CD14-positive monocyte (primary cell): ENCODE results near the gene CSRNP2. TPM values are rescaled to one million over a fixed set of nuclear protein-coding genes. Genes with fewer than 3 reads are reported as not detected.

Experiments used
- DNase-seq, 3 donors: peaks; one replicate each; pipeline ENCODE4 v3.0.0-alpha.2; 2011 to 2022
- H2AFZ ChIP-seq: 2 replicates; pipeline ENCODE4 v1.6.0; 2012; ENCODE audit warnings: mild to moderate bottlenecking, low read depth, low read length, inconsistent platforms; ENCODE audit not compliant: insufficient read depth, poor library complexity, severe bottlenecking
- H3K27ac ChIP-seq, 2 donors: 1 replicate in 1 of 2; 2 replicates in 1 of 2; pipeline ENCODE4 v1.5.1; 2012 to 2013; ENCODE audit warnings: low read length in 2 of 2, control low read depth in 1 of 2, inconsistent platforms in 1 of 2, low read depth in 1 of 2, mild to moderate bottlenecking in 1 of 2
- H3K27me3 ChIP-seq, 2 donors: one replicate each; pipeline versions ENCODE4 v1.6.0 to v1.6.1; 2011 to 2013; ENCODE audit warnings: low read length in 2 of 2; ENCODE audit not compliant: control insufficient read depth in 2 of 2, insufficient read depth in 2 of 2
- H3K36me3 ChIP-seq, 2 donors: replicated peaks in 1 of 2; 1 replicate in 1 of 2; 2 replicates in 1 of 2; pipeline versions ENCODE4 v1.5.1 to v1.6.1; 2012 to 2013; ENCODE audit warnings: low read length in 2 of 2, control low read depth in 1 of 2, inconsistent platforms in 1 of 2, mild to moderate bottlenecking in 1 of 2; ENCODE audit not compliant: insufficient read depth in 2 of 2, control insufficient read depth in 1 of 2
- H3K4me1 ChIP-seq, 2 donors: 1 replicate in 1 of 2; 2 replicates in 1 of 2; pipeline versions ENCODE4 v1.5.1 to v1.6.1; 2012 to 2013; ENCODE audit warnings: low read length in 2 of 2, control low read depth in 1 of 2, inconsistent platforms in 1 of 2, mild to moderate bottlenecking in 1 of 2, moderate library complexity in 1 of 2; ENCODE audit not compliant: insufficient read depth in 2 of 2, control insufficient read depth in 1 of 2
- H3K4me2 ChIP-seq: replicated peaks from 2 replicates; pipeline ENCODE3; 2012; ENCODE audit warnings: low read length, moderate library complexity, mild to moderate bottlenecking; ENCODE audit not compliant: poor library complexity, severe bottlenecking; ENCODE audit errors: extremely low read depth
- H3K4me3 ChIP-seq, 3 experiments: fragments of 200-600 bp in 1 of 3; sonication (generic) in 1 of 3; replicated peaks in 1 of 3; 1 replicate in 2 of 3; 2 replicates in 1 of 3; pipeline ENCODE4 v1.5.1; 2011 to 2013; ENCODE audit warnings: low read length in 3 of 3, mild to moderate bottlenecking in 3 of 3, control low read depth in 2 of 3, low read depth in 2 of 3, inconsistent platforms in 1 of 3, moderate library complexity in 1 of 3
- H3K79me2 ChIP-seq: 2 replicates; pipeline ENCODE4 v1.6.0; 2012; ENCODE audit warnings: mild to moderate bottlenecking, control low read depth, inconsistent platforms, low read length, moderate library complexity; ENCODE audit not compliant: insufficient read depth
- H3K9ac ChIP-seq: 2 replicates; pipeline ENCODE4 v1.6.0; 2017; ENCODE audit warnings: low read length, mild to moderate bottlenecking; ENCODE audit not compliant: insufficient read depth, poor library complexity, severe bottlenecking
- H3K9me3 ChIP-seq, 2 donors: replicated peaks in 1 of 2; 1 replicate in 1 of 2; 2 replicates in 1 of 2; pipeline versions ENCODE4 v1.5.1 to v1.6.1; 2012 to 2013; ENCODE audit warnings: low read length in 2 of 2, control low read depth in 1 of 2; ENCODE audit not compliant: control insufficient read depth in 1 of 2, insufficient read depth in 1 of 2
- H4K20me1 ChIP-seq: 2 replicates; pipeline ENCODE4 v1.6.0; 2012; ENCODE audit warnings: mild to moderate bottlenecking, low read length, control low read depth, moderate library complexity; ENCODE audit not compliant: insufficient read depth
- H3K27ac Mint-ChIP-seq, 7 donors: one replicate each; pipeline ENCODE4 v1.8.0; 2020; ENCODE audit warnings: mild to moderate bottlenecking in 7 of 7, mixed read lengths in 7 of 7, moderate library complexity in 6 of 7, inconsistent platforms in 2 of 7
- H3K27me3 Mint-ChIP-seq, 3 donors: one replicate each; pipeline ENCODE4 v1.8.0; 2021 to 2022; ENCODE audit warnings: low read depth in 3 of 3, mild to moderate bottlenecking in 3 of 3, mixed read lengths in 3 of 3, moderate library complexity in 3 of 3, inconsistent platforms in 1 of 3
- H3K36me3 Mint-ChIP-seq, 2 donors: one replicate each; pipeline ENCODE4 v1.8.0; 2020; ENCODE audit warnings: mixed read lengths in 2 of 2, inconsistent platforms in 1 of 2, mild to moderate bottlenecking in 1 of 2
- H3K4me1 Mint-ChIP-seq: one replicate; pipeline ENCODE4 v1.8.0; 2020; ENCODE audit warnings: mild to moderate bottlenecking, mixed read lengths
- H3K4me3 Mint-ChIP-seq, 2 donors: one replicate each; pipeline ENCODE4 v1.8.0; 2020; ENCODE audit warnings: mild to moderate bottlenecking in 2 of 2, mixed read lengths in 2 of 2, moderate library complexity in 1 of 2
- H3K9me3 Mint-ChIP-seq, 7 donors: one replicate each; pipeline ENCODE4 v1.8.0; 2020 to 2022; ENCODE audit warnings: mixed read lengths in 7 of 7, mild to moderate bottlenecking in 6 of 7, moderate library complexity in 6 of 7, inconsistent platforms in 2 of 7
- CTCF ChIP-seq: fragments of 200-600 bp; IDR thresholded peaks from one replicate; pipeline ENCODE4 v1.8.0; 2022; ENCODE audit warnings: antibody characterized with exemption, mild to moderate bottlenecking
- WGBS: methylation state at CpG from one replicate; pipeline ENCODE4 v1.1.5; 2013; ENCODE audit warnings: missing lambda C conversion rate; ENCODE audit not compliant: insufficient coverage; 5-methylcytosine and 5-hydroxymethylcytosine counted together
- intact Hi-C, 2 donors: fragments of 100-400 bp; cut with micrococcal nuclease; formaldehyde crosslinking; loops; one replicate each; pipeline versions ENCODE4 v1.15.0 to v1.15.1; 2023
- polyA minus RNA-seq: library from RNA; depleted of rRNA, polyadenylated mRNA; stranded (reverse); fragments of >200 nt; gene quantifications from 2 replicates; pipeline ENCODE4 v1.2.3, GENCODE V29; 2012
- polyA plus RNA-seq, 3 donors: library from polyadenylated mRNA; depleted of rRNA in 1 of 3; unstranded in 2 of 3; stranded (reverse) in 1 of 3; fragments of 300-500 nt in 2 of 3; fragments of >200 nt in 1 of 3; fragmentation: Illumina TruSeq in 2 of 3; gene quantifications; 1 replicate in 2 of 3; 2 replicates in 1 of 3; pipeline ENCODE4 v1.2.3, GENCODE V29; 2012 to 2021
- total RNA-seq, 12 experiments: library from RNA in 1 of 12; stranded (reverse) in 1 of 12; fragments of 120-200 nt in 1 of 12; gene quantifications; one replicate each; pipeline ENCODE4 v1.2.4 and lab custom pipeline; 2013 to 2026; ENCODE audit warnings: mixed read lengths in 6 of 12, inconsistent platforms in 1 of 12

CSRNP2 gene
- 7.2 TPM for total RNA-seq (2013)
- polyA plus RNA-seq (1 to 10 TPM; 1.7 to 8.0 (median 2.6) TPM), polyA minus RNA-seq (3.0 and 4.4 TPM in 2 replicates), total RNA-seq (lab: John Stamatoyannopoulos, UW) (13.1 to 73.6 (median 27.6) reads per million in 11 experiments)

GRCh38 chr12:51083126-51083833 is at the start of gene CSRNP2:
CSRNP2 (minus strand) TSS chr12:51083596; CDS start chr12:51076561, 7,035 bp downstream.
- H4K20me1 ChIP-seq = peaks cover 7% of the 10 kb centered on the region
- H3K9ac ChIP-seq = peak within 1 kb of the TSS; percentile 93
- H3K9me3 ChIP-seq = no peaks in the 10 kb centered on the region
- intact Hi-C loops = loop anchor here (10.0 kb wide), 2 partner anchors 162 to 318 kb away; partner anchors contain the start of gene ATF1 (in 1 of the 2)
- peak within 1 kb of the TSS; percentile 72 to 97 (median 74) for H3K4me3 ChIP-seq
- no peaks in the 10 kb centered on the region for H3K27me3 ChIP-seq
- peaks cover 16% of the 10 kb centered on the region for H3K79me2 ChIP-seq
- under 1% methylated on average over 63 of the region's 74 CpGs for whole genome bisulfite sequencing
- H3K36me3 ChIP-seq = no peaks in the 10 kb centered on the region
- Mint-ChIP-seq H3K4me1 (peaks cover 33% of the 10 kb centered on the region), H3K9me3 (peaks cover 0 to 3% (median 0%) of the 10 kb centered on the region in 7 donors), H3K36me3 (peaks cover 13% of the 10 kb centered on the region in 2 donors), H3K4me3 (peak within 1 kb of the TSS; percentile 98 to 100), H3K27ac (peak within 1 kb of the TSS; percentile 45 to 90 (median 82)), H3K27me3 (no peaks in the 10 kb centered on the region)
- peak within 1 kb of the TSS in 1 of 2 donors; percentile 74 for H3K27ac ChIP-seq
- DNase-seq = peak; percentile 90 to 92 (median 91)
- peak within 1 kb of the TSS; percentile 99 for H3K4me2 ChIP-seq
- TF ChIP-seq CTCF = peak; percentile 9
- H2AFZ ChIP-seq = peak within 1 kb of the TSS; percentile 94
- peaks cover 26 to 38% of the 10 kb centered on the region in 2 donors for H3K4me1 ChIP-seq

GRCh38 chr12:51132693-51133092 is 49.3 kb upstream of the CSRNP2 start:
- no peak for TF ChIP-seq CTCF
- H3K36me3 ChIP-seq = peaks cover 17 to 56% of the 10 kb centered on the region in 2 donors
- no peaks in the 10 kb centered on the region for H3K27me3 Mint-ChIP-seq
- no peaks in the 10 kb centered on the region for H3K4me1 ChIP-seq
- H3K27ac Mint-ChIP-seq = peak overlapping the region in 1 of 7 donors; percentile 46
- peak overlapping the region in 1 of 2 donors; percentile 5 for H3K27ac ChIP-seq
- H3K4me2 ChIP-seq = no peak overlapping the region
- no peak overlapping the region for H2AFZ ChIP-seq
- DNase-seq = no peak
- no peak overlapping the region for H3K4me3 Mint-ChIP-seq
- intact Hi-C loops = no loop called here
- H3K36me3 Mint-ChIP-seq = peaks cover 22 to 68% of the 10 kb centered on the region in 2 donors
- H3K9me3 ChIP-seq = no peaks in the 10 kb centered on the region
- H3K9ac ChIP-seq = no peak overlapping the region
- H3K9me3 Mint-ChIP-seq = no peaks in the 10 kb centered on the region
- H3K4me1 Mint-ChIP-seq = peaks cover 3% of the 10 kb centered on the region
- no peak overlapping the region for H3K4me3 ChIP-seq
- peaks cover 4% of the 10 kb centered on the region for H4K20me1 ChIP-seq
- H3K79me2 ChIP-seq = peaks cover 4% of the 10 kb centered on the region
- WGBS = 90% methylated on average over 3 of the region's 5 CpGs
- H3K27me3 ChIP-seq = no peaks in the 10 kb centered on the region
